C4-2B (cell line): ENCODE results near the gene PIK3R2.

Experiments
- H3K27ac ChIP-seq: fragments of 450-650 bp; 2 replicates; pipeline ENCODE4 v1.5.1; 2017
- ZFX ChIP-seq: fragments of 450-650 bp; IDR thresholded peaks from 2 replicates; pipeline ENCODE4 v1.6.1; 2017
- TF ChIP-seq, protein P1 (sequence below): fragments of 450-650 bp; conservative IDR thresholded peaks from 2 replicates; pipeline ENCODE4 v1.5.1; 2017; ENCODE audit warnings: mild to moderate bottlenecking

The PIK3R2 gene

DNA sequence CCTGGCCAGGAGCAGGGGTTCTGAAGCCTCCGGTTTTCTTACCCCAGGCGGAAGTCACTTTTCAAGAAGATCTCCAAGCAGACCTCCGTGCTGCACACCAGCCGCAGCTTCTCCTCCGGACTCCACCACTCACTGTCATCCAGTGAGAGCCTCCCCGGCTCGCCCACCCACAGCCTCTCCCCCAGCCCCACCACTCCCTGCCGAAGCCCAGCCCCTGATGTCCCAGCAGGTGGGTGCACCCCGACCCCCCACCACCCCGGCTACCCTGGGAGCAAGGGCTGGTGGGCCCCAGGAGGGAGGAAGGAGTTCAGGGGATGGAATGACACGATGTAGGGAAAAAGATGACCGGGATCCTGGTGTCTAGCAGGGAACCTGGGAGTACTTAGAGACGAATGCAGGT lies 5.6 kb upstream of the PIK3R2 start:
- H3K27ac ChIP-seq = no peak overlapping the region
- TF ChIP-seq, protein P1, sequence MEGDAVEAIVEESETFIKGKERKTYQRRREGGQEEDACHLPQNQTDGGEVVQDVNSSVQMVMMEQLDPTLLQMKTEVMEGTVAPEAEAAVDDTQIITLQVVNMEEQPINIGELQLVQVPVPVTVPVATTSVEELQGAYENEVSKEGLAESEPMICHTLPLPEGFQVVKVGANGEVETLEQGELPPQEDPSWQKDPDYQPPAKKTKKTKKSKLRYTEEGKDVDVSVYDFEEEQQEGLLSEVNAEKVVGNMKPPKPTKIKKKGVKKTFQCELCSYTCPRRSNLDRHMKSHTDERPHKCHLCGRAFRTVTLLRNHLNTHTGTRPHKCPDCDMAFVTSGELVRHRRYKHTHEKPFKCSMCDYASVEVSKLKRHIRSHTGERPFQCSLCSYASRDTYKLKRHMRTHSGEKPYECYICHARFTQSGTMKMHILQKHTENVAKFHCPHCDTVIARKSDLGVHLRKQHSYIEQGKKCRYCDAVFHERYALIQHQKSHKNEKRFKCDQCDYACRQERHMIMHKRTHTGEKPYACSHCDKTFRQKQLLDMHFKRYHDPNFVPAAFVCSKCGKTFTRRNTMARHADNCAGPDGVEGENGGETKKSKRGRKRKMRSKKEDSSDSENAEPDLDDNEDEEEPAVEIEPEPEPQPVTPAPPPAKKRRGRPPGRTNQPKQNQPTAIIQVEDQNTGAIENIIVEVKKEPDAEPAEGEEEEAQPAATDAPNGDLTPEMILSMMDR = no peak
- no peak for TF ChIP-seq ZFX

GRCh38 chr19:18149596-18149975 lies 3.4 kb upstream of the PIK3R2 start:
- no peak overlapping the region for H3K27ac ChIP-seq
- no peak for TF ChIP-seq ZFX
- TF ChIP-seq, protein P1 = no peak

- H3K27ac ChIP-seq = no peak overlapping the region
- TF ChIP-seq ZFX = no peak
- TF ChIP-seq, protein P1 = no peak
Observed at GRCh38 chr19:18150776-18151624, 2.0 kb upstream of the PIK3R2 start.

DNA sequence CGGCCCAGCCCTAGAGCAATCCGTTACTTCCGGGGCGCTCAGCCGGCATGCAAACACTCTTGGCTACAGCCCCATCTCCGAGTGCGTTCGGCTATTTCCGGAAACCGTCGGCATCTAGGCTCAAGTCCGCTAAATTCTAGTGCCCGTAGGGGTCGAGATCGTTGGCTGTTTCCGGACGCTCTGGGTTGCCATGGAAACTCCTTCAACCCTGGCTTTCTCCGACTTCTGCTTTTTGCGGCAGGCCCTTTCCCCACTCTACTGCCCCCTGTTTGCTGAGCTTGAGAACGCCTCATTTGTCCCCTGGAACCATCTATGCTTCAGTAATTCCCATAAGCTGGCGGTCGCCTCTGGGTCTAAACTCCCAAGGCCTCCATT lies 534 bp upstream of the PIK3R2 start:
- peak overlapping the region; percentile 83 for H3K27ac ChIP-seq
- TF ChIP-seq, protein P1 = no peak; the same call in 1 of the 2 replicates
- no peak for TF ChIP-seq ZFX

GRCh38 chr19:18153556-18154134 lies 682 bp downstream of the PIK3R2 start:
- peak overlapping the region; percentile 83 for H3K27ac ChIP-seq
- TF ChIP-seq, protein P1 = no peak
- peak; percentile 48; the same call in 1 of the 2 replicates for TF ChIP-seq ZFX

- no peak overlapping the region; the same call in 1 of the 2 replicates for H3K27ac ChIP-seq
- TF ChIP-seq, protein P1 = no peak
- TF ChIP-seq ZFX = no peak
Observed at GRCh38 chr19:18155095-18156087, 2.4 kb downstream of the PIK3R2 start.
